Type B pancreatic cell (in vitro differentiated cells): ENCODE measurements around the gene SPRR2A. TPM values are rescaled to one million over a fixed set of nuclear protein-coding genes. Genes with fewer than 3 reads are reported as not detected.
"Not testable (repeated sequence)": the region's sequence is repeated elsewhere in the genome, so short reads cannot be mapped to it uniquely, and the experiment has no call there.

Source experiments
- DNase-seq: peaks from one replicate; pipeline ENCODE4 v3.0.0; 2021; ENCODE audit warnings: mixed read lengths; ENCODE audit not compliant: unreplicated experiment; ENCODE audit errors: extremely low spot score
- H3K27ac Mint-ChIP-seq: 2 replicates; pipeline ENCODE4 v1.8.0; 2021; ENCODE audit warnings: mild to moderate bottlenecking, mixed read lengths
- H3K27me3 Mint-ChIP-seq: 2 replicates; pipeline ENCODE4 v1.8.0; 2021; ENCODE audit warnings: mixed read lengths
- H3K36me3 Mint-ChIP-seq: 2 replicates; pipeline ENCODE4 v1.8.0; 2021; ENCODE audit warnings: mixed read lengths
- H3K4me1 Mint-ChIP-seq: one replicate; pipeline ENCODE4 v1.8.0; 2021; ENCODE audit warnings: mixed read lengths; ENCODE audit not compliant: unreplicated experiment
- H3K4me3 Mint-ChIP-seq: 2 replicates; pipeline ENCODE4 v1.8.0; 2021; ENCODE audit warnings: mild to moderate bottlenecking, mixed read lengths
- H3K9me3 Mint-ChIP-seq: 2 replicates; pipeline ENCODE4 v1.8.0; 2021; ENCODE audit warnings: mixed read lengths
- CTCF ChIP-seq: fragments of 200-600 bp; sonication (generic); conservative IDR thresholded peaks from 2 replicates; pipeline ENCODE4 v1.5.0; 2021; ENCODE audit warnings: antibody characterized with exemption, mild to moderate bottlenecking
- total RNA-seq: library from RNA; stranded (reverse); gene quantifications from 2 replicates; pipeline ENCODE4 v1.2.1, GENCODE V29; 2021; ENCODE audit warnings: low replicate concordance

Gene SPRR2A
- total RNA-seq, 1 donor from 2014 or later: 0.75 TPM

- no peaks in the 10 kb centered on the region for H3K36me3 Mint-ChIP-seq
- no peaks in the 10 kb centered on the region for H3K9me3 Mint-ChIP-seq
- H3K27ac Mint-ChIP-seq: no peak overlapping the region
- H3K4me3 Mint-ChIP-seq: no peak overlapping the region
- TF ChIP-seq CTCF: no peak
- H3K27me3 Mint-ChIP-seq: peaks cover 1% of the 10 kb centered on the region
- H3K4me1 Mint-ChIP-seq: no peaks in the 10 kb centered on the region
- no peak for DNase-seq
Measured at GRCh38 chr1:153024413-153024812, 32.9 kb downstream of the SPRR2A start.

GRCh38 chr1:153023109-153023508 is 34.2 kb downstream of the SPRR2A start:
- no peak for TF ChIP-seq CTCF
- DNase-seq: no peak
- H3K27me3 Mint-ChIP-seq: peaks cover 3% of the 10 kb centered on the region

GRCh38 chr1:153022340-153022739 is 35.0 kb downstream of the SPRR2A start:
- H3K9me3 Mint-ChIP-seq, H3K4me3 Mint-ChIP-seq, H3K27me3 Mint-ChIP-seq, H3K27ac Mint-ChIP-seq, H3K4me1 Mint-ChIP-seq, H3K36me3 Mint-ChIP-seq, DNase-seq: not testable (repeated sequence)

More at GRCh38 chr1:153023109-153023508, 34.2 kb downstream of the SPRR2A start:
- H3K4me3 Mint-ChIP-seq: no peak overlapping the region
- no peak overlapping the region for H3K27ac Mint-ChIP-seq
- H3K36me3 Mint-ChIP-seq: no peaks in the 10 kb centered on the region
- H3K9me3 Mint-ChIP-seq: no peaks in the 10 kb centered on the region
- no peaks in the 10 kb centered on the region for H3K4me1 Mint-ChIP-seq

- H3K27ac Mint-ChIP-seq, H3K4me1 Mint-ChIP-seq, H3K4me3 Mint-ChIP-seq: not testable (repeated sequence)
Measured at GRCh38 chr1:153021829-153022228, 35.5 kb downstream of the SPRR2A start.

DNA sequence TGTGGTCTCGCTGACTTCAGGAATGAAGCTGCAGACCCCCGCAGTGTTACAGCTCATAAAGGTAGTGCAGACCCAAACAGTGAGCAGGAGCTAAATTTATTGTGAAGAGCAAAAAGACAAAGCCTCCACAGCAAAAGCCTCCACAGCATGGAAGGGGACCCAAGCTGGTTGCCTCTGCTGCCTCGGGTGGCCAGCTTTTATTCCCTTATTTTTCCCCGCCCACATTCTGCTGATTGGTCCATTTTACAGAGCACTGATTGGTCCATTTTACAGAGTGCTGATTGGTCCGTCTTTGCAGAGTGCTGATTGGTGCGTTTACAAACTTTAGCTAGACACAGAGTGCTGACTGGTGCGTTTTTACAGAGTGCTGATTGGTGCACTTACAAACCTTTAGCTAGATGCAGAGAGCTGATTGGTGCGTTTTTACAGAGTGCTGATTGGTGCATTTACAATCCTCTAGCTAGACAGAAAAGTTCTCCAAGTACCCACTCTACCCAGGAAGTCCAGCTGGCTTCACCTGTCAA is 46.0 kb downstream of the SPRR2A start:
- H3K4me1 Mint-ChIP-seq, H3K36me3 Mint-ChIP-seq, H3K27me3 Mint-ChIP-seq, H3K9me3 Mint-ChIP-seq, DNase-seq, H3K27ac Mint-ChIP-seq, H3K4me3 Mint-ChIP-seq: not testable (repeated sequence)

More at GRCh38 chr1:153021829-153022228, 35.5 kb downstream of the SPRR2A start:
- H3K9me3 Mint-ChIP-seq, DNase-seq, H3K27me3 Mint-ChIP-seq, H3K36me3 Mint-ChIP-seq: not testable (repeated sequence)

Other genes with a start within 250 kb of the SPRR2A start
- gene LCE1B, start 245.5 kb downstream of the SPRR2A start, total RNA-seq: not detected in 2 replicates
- not detected in 2 replicates for gene LCE1A, start 230.0 kb downstream of the SPRR2A start, total RNA-seq
- gene LCE6A, start 214.7 kb downstream of the SPRR2A start, total RNA-seq: not detected in 2 replicates
- not detected in 2 replicates for gene LCE7A, start 197.5 kb downstream of the SPRR2A start, total RNA-seq
- gene SMCP, start 179.2 kb downstream of the SPRR2A start, total RNA-seq: not detected in 2 replicates
- 10.9 and 19.3 TPM in 2 replicates for gene IVL, start 149.0 kb downstream of the SPRR2A start, total RNA-seq
- gene SPRR5, start 110.3 kb downstream of the SPRR2A start, total RNA-seq: not detected in 2 replicates
- gene SPRR4, start 86.9 kb downstream of the SPRR2A start, total RNA-seq: not detected in 2 replicates
- 22.2 and 36.3 TPM in 2 replicates for gene SPRR1A, start 73.4 kb downstream of the SPRR2A start, total RNA-seq
- 155 and 164 TPM in 2 replicates for gene SPRR3, start 55.8 kb downstream of the SPRR2A start, total RNA-seq
- gene SPRR1B, start 26.3 kb downstream of the SPRR2A start, total RNA-seq: 93.7 and 274 TPM in 2 replicates
- 1.6 TPM in 1 of 2 replicates, not detected in the other for gene SPRR2D, start 16.4 kb downstream of the SPRR2A start, total RNA-seq
- not detected in 2 replicates for gene SPRR2B, start 14.1 kb upstream of the SPRR2A start, total RNA-seq
- not detected in 2 replicates for gene SPRR2E, start 37.0 kb upstream of the SPRR2A start, total RNA-seq
- gene SPRR2F, start 56.0 kb upstream of the SPRR2A start, total RNA-seq: 2.5 and 5.1 TPM in 2 replicates
- not detected in 2 replicates for gene SPRR2G, start 93.4 kb upstream of the SPRR2A start, total RNA-seq
- gene LELP1, start 145.9 kb upstream of the SPRR2A start, total RNA-seq: not detected in 2 replicates
- gene PRR9, start 160.1 kb upstream of the SPRR2A start, total RNA-seq: not detected in 2 replicates
- gene LORICRIN, start 202.2 kb upstream of the SPRR2A start, total RNA-seq: not detected in 2 replicates